GM19372 (cell line): Measurements from ENCODE around the gene CALHM6.
A peak's percentile ranks its signal among the peaks of the same experiment; 100 is the strongest.

Experiments
- ATAC-seq: cut with Tn5 transposase; IDR thresholded peaks from one replicate; pipeline ENCODE4 v1.9.1; 2021; ENCODE audit warnings: mild to moderate bottlenecking, low read depth, moderate library complexity; ENCODE audit not compliant: unreplicated experiment

Gene CALHM6

DNA sequence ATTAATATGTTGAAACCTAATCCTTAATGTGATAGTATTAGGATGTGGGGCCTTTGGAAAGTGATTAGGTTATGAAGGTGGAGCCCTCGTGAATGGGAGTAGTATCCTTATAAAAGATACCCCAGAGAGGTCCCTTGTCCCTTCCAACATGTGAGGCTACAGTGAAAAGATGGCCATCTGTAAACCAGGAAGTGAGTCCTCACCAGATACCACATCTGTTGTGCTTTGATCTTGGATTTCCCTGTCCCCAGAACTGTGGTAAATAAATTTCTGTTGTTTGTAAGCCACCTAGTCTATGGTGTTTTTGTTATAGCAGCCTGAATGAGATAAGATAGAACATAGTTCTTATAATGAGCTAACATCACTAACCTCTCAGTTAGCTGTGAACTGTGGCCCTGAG lies 16.6 kb upstream of the CALHM6 start:
- ATAC-seq: peak; percentile 8

GRCh38 chr6:116445102-116445501 lies 16.1 kb upstream of the CALHM6 start:
- no peak for ATAC-seq

- ATAC-seq: no peak
Measured at GRCh38 chr6:116446399-116446798, 14.8 kb upstream of the CALHM6 start.

DNA sequence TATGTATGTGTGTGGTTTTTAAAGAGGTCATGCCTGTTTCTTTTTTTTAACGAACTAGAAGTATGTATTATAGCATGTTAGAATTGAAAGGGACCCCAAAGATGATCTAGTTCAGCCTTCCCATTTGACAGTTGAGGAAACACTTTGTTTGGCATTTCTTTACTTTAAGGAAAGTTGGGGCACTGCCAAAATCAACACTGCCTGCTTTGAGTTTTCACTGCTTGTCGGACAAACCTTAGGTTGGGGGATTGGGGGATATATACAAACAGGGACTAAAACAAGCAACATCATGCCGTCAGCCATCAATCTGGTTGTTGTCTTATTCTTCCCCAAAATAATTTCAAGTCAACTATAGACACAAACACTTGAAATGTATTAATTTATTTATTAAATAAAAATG lies 14.1 kb upstream of the CALHM6 start:
- no peak for ATAC-seq

- no peak for ATAC-seq
Measured at GRCh38 chr6:116447496-116448011, 13.6 kb upstream of the CALHM6 start.

- ATAC-seq: no peak
Measured at GRCh38 chr6:116449565-116449964, 11.6 kb upstream of the CALHM6 start.

- ATAC-seq: no peak
Measured at GRCh38 chr6:116450185-116450710, 10.9 kb upstream of the CALHM6 start.

GRCh38 chr6:116450769-116451740 lies 10.1 kb upstream of the CALHM6 start:
- ATAC-seq: peak; percentile 85

DNA sequence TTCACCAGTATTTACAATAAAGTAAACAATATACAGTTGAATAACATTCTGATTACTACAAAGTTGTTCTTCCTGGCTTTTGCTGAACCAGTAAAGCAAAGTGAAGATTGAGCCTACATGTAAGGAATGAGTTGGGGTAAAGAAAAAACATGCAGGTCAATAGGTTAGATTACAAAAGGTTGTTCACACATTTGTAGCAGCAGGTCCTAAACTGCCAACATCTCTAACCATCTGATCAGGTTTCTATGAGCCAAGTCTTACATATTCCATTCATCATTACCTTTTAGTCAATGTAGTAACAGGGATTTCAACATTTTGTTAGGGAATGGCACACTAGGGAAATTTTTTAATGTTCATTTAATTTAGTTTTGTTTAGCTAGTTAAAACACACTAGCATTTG lies 9.3 kb upstream of the CALHM6 start:
- no peak for ATAC-seq

- ATAC-seq: no peak
Measured at GRCh38 chr6:116452531-116452930, 8.6 kb upstream of the CALHM6 start.

DNA sequence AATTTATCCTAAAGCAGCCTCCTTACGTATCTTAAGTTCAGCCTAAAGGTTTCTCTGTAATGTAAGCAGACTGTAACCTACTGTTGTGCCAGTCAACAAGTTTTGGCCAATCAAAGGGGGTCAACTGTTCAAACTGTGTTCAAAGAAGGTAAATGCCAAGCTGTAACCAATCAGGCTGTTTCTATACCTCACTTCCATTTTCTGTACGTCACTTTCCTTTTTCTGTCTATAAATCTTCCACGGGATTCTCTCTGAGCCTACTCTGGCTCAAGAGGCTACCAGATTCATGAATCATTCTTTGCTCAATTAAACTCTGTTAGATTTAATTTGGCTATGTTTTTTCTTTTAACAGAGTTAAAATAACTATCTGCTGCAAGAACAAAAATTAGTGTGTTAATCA lies 5.1 kb upstream of the CALHM6 start:
- no peak for ATAC-seq

DNA sequence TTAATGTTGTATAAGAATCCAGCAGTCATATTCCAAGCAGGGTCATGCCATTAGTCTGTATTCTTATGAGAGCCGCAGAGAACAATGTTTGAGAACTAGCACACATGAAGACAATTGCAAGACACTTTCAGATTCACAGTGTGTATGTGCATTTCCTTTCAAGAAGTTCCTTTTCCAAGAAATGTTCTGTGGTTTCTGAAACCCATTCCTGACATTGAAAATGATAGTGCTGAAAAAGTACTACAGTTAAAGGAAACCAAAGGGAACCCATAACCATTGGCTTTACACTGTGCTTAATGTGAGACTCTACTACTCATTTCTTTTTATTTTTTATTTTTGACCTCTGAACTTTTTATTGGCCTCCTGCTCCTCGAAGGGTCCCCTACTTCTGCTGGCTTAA lies 4.2 kb upstream of the CALHM6 start:
- no peak for ATAC-seq

DNA sequence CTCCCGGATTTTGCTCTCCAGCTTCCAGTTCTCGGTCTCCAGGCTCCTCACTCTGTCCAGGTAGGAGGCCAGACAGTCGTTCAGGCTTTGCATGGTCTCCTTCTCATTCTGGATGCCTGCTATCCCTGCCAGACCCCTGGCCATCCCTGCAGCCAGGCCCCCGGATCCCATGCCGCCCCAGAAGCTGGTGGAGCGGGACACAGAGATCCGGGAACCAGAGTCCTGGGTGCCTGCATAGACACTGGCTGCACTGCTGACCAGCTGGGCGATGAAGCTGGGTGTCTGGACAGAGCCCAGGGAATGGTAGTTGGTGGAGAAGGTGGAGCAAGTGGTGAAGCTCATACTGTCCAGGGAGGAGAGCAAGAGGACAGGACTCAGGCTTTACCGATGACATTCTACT lies 2.9 kb upstream of the CALHM6 start:
- ATAC-seq: no peak

GRCh38 chr6:116459927-116460326 lies 1.2 kb upstream of the CALHM6 start:
- ATAC-seq: no peak

- peak; percentile 87 for ATAC-seq
Measured at GRCh38 chr6:116461932-116462885, 1.0 kb downstream of the CALHM6 start.

DNA sequence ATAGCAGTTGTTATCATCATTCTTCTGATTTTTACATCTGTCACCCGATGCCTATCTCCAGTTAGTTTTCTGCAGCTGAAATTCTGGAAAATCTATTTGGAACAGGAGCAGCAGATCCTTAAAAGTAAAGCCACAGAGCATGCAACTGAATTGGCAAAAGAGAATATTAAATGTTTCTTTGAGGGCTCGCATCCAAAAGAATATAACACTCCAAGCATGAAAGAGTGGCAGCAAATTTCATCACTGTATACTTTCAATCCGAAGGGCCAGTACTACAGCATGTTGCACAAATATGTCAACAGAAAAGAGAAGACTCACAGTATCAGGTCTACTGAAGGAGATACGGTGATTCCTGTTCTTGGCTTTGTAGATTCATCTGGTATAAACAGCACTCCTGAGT lies 2.1 kb downstream of the CALHM6 start:
- ATAC-seq: no peak

GRCh38 chr6:116465246-116465645 lies 4.1 kb downstream of the CALHM6 start:
- no peak for ATAC-seq

DNA sequence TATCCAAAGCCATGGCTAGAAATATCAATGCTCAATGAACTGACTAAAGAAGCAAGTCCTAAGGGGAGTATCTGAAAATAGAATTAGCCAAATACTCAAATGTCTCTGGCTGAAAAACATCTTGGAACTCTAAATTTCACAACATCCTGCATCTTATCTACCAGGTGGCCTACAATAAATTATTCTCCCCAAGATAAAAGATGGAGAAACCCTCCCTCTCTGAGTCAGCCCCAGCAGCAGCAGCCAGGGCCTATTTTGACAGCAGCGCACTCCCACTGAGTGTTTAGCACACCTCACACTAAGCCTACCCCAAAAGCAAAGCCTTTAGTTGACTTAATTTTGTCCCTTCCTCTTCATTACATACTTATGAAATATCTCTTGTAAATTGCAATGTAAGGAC lies 5.9 kb downstream of the CALHM6 start:
- ATAC-seq: no peak

DNA sequence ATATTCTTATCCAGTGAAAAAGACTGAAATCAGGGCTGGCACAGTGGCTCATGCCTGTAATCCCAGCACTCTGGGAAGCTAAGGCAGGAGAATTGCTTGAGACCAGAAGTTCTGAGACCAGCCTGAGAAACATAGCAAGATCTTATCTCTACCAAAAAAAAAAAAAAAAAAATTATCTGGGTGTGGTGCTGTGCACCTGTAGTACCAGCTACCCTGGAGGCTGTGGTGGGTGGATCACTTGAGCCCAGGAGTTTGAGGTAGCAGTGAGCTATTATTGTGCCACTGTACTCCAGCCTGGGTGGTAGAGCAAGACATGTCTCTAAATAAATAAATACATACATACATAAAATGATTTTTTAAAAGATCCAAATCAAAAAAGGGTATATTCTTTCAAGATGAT lies 6.3 kb downstream of the CALHM6 start:
- ATAC-seq: no peak

- ATAC-seq: no peak
Measured at GRCh38 chr6:116468293-116468692, 7.1 kb downstream of the CALHM6 start.

- ATAC-seq: no peak
Measured at GRCh38 chr6:116471531-116471930, 10.4 kb downstream of the CALHM6 start.
